GM12892 (cell line): Measurements from ENCODE around the gene ANO9.
"Not testable (repeated sequence)": the region's sequence is repeated elsewhere in the genome, so short reads cannot be mapped to it uniquely, and the experiment has no call there.

Source experiments
- DNase-seq: peaks from one replicate; pipeline ENCODE4 v3.0.0; 2011; ENCODE audit not compliant: insufficient read length
- FAIRE-seq: peaks from 2 replicates; lab custom pipeline; 2011; peaks lifted over from hg19 to GRCh38; lab: Jason Lieb, UNC
- POLR2A ChIP-seq: IDR thresholded peaks from 2 replicates; pipeline ENCODE4 v1.6.1; 2011; ENCODE audit warnings: low read depth, low read length, control low read depth
- POLR2AphosphoS5 ChIP-seq: IDR thresholded peaks from 2 replicates; pipeline ENCODE4 v1.6.1; 2011; ENCODE audit warnings: low read depth, low read length, control low read depth
- TAF1 ChIP-seq: IDR thresholded peaks from 2 replicates; pipeline ENCODE4 v1.6.1; 2011; ENCODE audit warnings: low read depth, mild to moderate bottlenecking, control low read depth, low read length, borderline replicate concordance

Gene ANO9

DNA sequence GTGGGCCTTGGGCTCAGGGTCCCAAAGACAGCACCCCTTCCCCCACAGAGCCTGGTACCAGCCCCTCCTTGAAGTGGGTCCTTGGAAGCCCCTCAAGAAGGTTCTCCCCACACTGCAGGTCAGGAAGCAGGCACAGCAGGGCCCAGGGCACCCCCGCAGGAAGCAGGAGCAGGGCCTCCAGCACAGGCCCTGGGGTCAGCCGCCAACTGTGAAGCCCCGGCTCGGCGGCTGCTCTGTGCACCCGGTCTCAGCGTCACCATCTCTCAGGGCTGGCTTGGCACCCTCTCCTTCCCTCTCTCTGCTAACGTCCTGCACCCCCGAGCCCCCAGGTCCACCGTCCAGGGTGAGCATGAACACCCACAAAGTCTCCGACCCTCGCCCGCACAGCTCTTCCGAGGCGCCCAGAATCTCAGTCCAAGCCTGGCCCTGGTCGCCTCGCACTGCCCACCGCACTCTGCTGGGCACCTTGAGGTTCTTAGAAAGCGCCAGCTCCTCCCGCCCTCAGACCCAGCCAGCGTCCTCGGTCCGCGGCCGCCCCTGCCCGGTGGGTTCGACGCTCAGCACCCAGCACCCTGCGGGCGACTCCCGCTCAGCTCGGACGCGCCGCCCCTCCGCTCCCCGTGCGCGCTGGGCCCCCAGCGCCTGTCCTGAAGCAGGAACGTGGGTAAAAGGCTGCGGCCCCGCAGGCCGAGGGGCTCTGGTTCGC is 25.6 kb downstream of the ANO9 start:
- DNase-seq (no peak), FAIRE-seq (no peak)
- no peak for TF ChIP-seq TAF1
- TF ChIP-seq POLR2A = no peak
- no peak for TF ChIP-seq POLR2AphosphoS5

DNA sequence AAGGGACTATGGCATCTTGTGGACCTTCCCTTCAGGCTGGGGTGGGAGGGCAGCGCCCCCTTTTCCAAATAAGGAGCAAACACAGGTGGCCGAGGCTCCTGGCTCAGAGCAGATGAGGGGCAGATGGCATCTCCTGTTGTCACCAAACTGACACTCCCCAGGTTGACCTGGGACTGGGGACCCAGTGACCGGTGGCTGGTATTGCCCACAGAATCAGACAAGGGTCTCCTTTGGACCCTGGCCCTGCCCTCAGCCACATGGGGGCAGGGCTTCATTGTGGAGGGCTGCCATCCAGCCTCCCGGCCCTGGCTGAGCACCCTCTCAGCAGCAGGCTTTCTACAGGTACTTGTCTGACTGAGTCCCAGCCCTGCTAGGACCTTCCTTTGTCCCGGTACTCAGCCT is 26.2 kb downstream of the ANO9 start:
- no peak for TF ChIP-seq POLR2AphosphoS5
- no peak for TF ChIP-seq TAF1
- no peak for TF ChIP-seq POLR2A
- DNase-seq (no peak), FAIRE-seq (no peak)

DNA sequence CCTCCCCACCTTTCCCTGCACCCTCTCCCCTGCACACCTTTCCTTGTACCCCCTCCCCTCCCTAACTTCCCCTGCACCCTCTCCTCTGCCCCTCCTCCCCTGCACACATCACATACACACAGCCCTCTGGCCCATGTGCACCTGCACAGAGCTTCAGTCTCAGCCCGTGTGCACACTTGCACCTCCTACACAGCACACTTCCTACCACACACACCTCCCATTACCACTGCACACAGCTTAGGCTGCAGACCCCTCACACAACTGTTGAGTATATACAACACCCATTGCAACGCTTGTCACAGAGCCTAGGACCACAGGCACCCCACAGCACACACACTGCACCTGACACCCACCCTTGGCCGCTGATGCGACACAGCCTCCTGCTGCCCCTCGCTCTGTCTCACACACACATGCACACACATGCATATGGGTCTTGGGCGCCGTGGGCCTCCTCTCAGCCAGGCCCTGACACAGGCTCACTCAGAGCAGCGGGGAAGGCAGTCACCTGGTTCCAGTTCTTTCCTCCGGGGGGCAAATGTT is 27.4 kb downstream of the ANO9 start:
- TF ChIP-seq POLR2AphosphoS5 = no peak
- no peak for TF ChIP-seq POLR2A
- no peak for TF ChIP-seq TAF1
- no peak for FAIRE-seq
- no peak for DNase-seq

DNA sequence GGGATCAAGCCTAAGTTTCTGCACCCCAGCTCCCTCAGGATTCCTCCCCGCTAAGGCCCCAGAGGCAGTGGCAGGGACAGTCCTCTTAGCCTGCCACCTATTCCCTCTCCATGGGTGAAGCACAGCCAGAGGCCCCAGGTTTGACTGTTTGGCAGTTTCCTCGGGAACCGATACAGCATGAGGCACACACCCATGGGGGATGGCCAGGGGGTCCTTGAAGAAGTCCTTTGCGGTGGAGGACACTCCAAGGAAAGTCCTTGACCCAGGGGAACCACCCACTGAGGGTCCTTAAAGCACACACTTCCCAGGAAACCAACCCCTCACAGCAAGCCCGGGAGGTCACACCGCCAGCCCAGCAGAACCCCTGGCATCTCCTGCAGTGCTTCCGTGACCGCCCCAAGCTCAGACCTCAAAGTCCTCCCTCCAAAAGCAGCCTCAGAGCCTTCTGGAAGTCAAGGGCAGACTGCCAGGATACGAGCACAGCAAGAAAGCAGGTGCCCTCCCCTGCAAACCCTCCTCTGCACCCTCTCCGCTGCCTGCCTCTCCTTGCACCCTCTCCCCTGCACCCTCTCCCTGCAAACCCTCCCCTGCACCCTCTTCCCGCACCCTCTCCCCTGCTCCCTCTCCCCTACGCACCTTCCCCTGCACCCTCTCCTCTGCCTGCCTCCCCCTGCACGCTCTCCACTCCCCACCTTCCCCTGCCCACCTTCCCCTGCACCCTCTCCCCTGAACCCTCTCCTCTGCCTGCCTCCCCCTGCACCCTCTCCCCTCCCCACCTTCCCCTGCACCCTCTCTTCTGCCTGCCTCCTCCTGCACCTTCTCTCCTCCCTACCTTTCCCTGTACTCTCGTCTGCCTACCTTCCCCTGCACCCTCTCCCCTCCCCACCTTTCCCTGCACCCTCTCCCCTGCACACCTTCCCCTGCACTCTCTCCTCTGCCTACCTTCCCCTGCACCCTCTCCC is 28.4 kb downstream of the ANO9 start:
- FAIRE-seq = no peak
- no peak for TF ChIP-seq POLR2AphosphoS5
- TF ChIP-seq TAF1 = no peak
- no peak for TF ChIP-seq POLR2A
- DNase-seq = no peak

DNA sequence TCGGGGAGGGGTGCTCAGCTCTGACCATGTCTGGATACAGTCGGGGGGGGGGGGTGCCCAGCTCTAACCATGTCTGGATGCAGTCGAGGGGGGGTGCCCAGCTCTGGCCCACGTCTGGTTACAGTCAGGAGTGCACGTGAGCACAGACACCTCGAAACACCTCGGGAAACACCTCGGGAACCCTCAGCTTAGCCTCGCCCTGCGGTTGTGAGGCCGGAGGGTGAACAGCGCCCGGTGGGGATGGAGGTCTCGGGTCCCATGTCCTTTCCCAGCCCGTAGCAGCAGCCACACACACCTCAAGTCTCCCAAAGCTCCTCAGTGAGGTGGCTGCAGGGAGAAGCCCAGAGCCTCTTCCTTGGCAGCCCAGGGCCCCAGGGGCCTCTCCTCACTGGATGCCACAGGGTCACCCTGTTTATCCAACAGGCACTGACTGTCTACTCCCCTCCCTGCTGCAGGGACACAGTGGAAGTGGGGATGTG is 29.1 kb downstream of the ANO9 start:
- TF ChIP-seq POLR2A (no peak), POLR2AphosphoS5 (no peak), TAF1 (no peak)
- FAIRE-seq = no peak

DNA sequence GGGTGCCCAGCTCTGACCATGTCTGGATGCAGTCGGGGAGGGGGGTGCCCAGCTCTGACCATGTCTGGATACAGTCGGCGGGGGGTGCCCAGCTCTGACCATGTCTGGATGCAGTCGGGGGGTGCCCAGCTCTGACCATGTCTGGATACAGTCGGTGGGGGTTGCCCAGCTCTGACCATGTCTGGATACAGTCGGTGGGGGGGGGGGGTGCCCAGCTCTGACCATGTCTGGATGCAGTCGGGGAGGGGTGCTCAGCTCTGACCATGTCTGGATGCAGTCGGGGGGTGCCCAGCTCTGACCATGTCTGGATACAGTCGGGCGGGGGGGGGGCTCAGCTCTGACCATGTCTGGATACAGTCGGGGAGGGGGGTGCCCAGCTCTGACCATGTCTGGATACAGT is 30.3 kb downstream of the ANO9 start:
- not testable (repeated sequence) for DNase-seq, FAIRE-seq

More for the DNA sequence above, 29.1 kb downstream of the ANO9 start:
- no peak for DNase-seq

DNA sequence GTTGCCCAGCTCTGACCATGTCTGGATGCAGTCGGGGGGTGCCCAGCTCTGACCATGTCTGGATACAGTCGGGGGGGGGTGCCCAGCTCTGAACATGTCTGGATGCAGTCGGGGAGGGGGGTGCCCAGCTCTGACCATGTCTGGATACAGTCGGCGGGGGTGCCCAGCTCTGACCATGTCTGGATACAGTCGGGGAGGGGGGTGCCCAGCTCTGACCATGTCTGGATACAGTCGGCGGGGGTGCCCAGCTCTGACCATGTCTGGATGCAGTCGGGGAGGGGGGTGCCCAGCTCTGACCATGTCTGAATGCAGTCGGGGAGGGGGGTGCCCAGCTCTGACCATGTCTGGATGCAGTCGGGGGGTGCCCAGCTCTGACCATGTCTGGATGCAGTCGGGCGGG is 31.1 kb downstream of the ANO9 start:
- not testable (repeated sequence) for FAIRE-seq, DNase-seq

DNA sequence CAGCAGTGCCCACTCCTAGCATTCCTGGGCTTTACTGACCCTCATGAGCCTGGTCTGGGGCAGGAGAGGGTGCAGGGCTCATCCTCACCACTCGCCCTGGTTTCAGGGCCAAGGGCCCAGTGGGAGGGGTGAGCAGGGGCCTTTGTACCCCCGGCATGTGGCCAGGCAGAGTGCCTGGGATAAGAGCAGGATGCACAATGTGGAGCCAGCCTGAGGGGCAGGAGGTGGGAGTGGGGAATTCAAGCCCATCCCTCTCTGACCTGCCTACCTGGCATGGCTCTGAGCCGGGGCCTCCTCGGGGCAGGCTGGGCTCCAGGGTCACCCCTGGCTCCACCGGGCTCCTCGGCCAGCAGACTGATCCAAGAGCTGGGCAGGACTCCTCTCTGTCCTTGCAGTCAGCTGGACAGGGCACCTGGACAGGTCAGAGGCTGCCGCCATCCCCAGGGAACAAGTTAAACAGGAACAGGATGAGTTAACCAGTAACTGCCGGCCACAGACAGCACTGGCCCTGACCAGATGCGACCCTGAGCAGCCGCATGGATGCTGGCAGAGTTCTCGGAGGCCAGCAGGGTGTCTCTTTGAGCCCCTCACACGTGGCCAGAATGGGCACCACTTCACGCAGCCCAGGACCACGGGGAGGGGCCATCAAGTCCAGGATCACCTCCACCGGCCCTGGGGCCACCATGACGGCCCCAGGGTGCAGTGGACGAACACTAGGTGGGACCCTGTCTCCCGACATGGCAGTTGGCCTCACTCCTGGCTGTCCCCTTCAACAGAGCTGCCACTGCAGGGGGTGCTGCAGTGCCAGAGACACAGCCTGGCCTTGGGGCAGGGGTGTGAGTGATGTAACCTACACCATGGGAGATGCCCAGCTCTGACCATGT is 32.0 kb downstream of the ANO9 start:
- DNase-seq = no peak

DNA sequence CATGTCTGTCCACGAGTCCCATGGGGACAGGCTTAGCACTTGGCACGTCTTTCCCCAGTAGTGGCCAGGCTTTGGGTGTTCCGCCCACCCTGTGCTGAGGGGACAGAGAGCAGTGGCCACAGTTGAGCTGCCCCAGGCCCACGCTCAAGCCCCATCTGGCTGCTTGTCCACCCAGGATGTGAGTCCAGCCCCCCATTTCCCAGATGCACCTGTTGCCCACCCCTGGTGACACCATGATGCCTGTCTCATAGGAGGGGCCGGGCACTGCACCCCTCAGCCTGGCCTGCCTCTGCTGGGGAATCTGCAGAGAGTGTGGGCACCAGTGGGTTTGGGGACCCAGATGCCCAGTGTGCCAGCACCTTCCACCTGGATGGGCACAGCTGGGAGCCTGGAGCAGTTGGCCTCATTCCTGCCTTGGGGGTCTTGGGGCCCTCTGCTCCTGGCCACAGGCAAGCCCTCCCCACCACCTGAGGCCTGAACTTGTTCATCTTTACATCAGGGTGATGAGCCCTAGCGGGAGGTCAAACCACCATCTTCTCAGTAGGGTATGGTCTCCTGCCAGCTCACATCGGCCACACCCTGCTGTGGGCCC is 32.7 kb downstream of the ANO9 start:
- no peak for DNase-seq
- FAIRE-seq = no peak
- no peak for TF ChIP-seq POLR2AphosphoS5

More for the DNA sequence above, 32.0 kb downstream of the ANO9 start:
- no peak for TF ChIP-seq POLR2A
- no peak for TF ChIP-seq TAF1
- no peak for TF ChIP-seq POLR2AphosphoS5
- peak; percentile 21 for FAIRE-seq

DNA sequence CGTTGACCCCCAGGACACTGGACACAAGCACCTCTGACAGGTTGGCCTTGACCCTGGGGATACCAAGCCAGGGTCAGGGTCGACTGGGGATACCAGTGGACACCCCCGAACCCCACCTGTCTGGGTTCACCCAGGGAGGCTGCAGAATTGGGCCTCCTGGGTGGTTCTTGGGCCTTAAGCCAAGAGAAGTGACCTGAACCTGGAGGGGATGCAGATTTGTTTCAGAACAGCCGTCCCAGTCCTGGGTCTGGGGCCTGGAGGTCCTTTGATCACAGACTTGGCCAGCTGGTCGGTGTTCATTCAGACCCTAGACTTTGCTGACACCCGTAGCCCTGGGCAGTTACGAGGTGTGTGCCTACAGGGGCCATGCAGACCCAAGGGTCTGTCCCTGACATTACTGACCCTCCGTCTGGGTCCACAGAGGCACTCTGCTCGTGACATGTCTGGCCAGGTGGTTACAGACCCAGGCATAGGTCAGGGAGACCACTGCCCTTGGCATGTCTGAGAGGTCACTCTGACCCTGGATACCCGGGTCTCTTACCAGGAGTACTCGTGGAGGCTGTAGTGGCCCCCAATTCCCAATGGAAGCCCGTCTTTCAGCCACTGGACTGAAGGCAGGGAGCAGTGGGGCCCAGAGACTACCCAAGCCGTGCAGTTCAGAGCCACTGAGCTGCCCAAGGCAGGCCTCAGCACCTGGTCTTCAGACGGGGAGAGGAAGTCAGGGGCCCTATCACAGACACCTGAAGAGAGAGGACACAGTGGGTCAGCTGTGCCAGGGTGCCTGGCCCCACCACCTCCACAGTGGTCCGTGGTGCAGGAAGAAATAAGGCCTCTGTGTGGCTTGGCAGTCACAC is 33.4 kb downstream of the ANO9 start:
- no peak for DNase-seq
- TF ChIP-seq TAF1 (no peak), POLR2A (no peak), POLR2AphosphoS5 (no peak)
- no peak for FAIRE-seq
